HepG2 (cell line): Measurements from ENCODE around the gene CDCA5. TPM values are rescaled to one million over a fixed set of nuclear protein-coding genes. Genes with fewer than 3 reads are reported as not detected.
A peak's percentile ranks its signal among the peaks of the same experiment; 100 is the strongest.

Experiments used
- AGO2 ChIP-seq: fragments of 200-400 bp; formaldehyde crosslinking; optimal IDR thresholded peaks from 2 replicates; pipeline ENCODE3; 2017; ENCODE audit warnings: mild to moderate bottlenecking, low read depth, low read length, moderate library complexity
- AKNA ChIP-seq: sonication (generic); formaldehyde crosslinking; IDR thresholded peaks from 2 replicates; pipeline ENCODE4 v1.4.0; 2020; ENCODE audit warnings: missing genetic modification reagents, borderline replicate concordance
- DNMT1 ChIP-seq: sonication (generic); formaldehyde crosslinking; IDR thresholded peaks from 2 replicates; pipeline ENCODE4 v1.5.1; 2020; ENCODE audit warnings: mild to moderate bottlenecking, missing genetic modification reagents
- GABPA ChIP-seq, 2 experiments: IDR thresholded peaks; 2 replicates each; pipeline ENCODE4 v1.6.1; 2011 to 2016; ENCODE audit warnings: low read depth in 2 of 2, low read length in 1 of 2, missing biosample characterization in 1 of 2, missing genetic modification characterization in 1 of 2
- IRX3 ChIP-seq: sonication (generic); formaldehyde crosslinking; IDR thresholded peaks from 2 replicates; pipeline ENCODE4 v1.8.1; 2023; ENCODE audit warnings: mild to moderate bottlenecking, low read depth, missing genetic modification reagents, borderline replicate concordance
- ISX ChIP-seq: sonication (generic); formaldehyde crosslinking; conservative IDR thresholded peaks from 2 replicates; pipeline ENCODE4 v1.5.0; 2020; ENCODE audit warnings: missing genetic modification reagents
- MIER3 ChIP-seq: IDR thresholded peaks from 2 replicates; pipeline ENCODE4 v1.6.1; 2016; ENCODE audit warnings: missing compliant biosample characterization, borderline replicate concordance
- NFIB ChIP-seq: sonication (generic); formaldehyde crosslinking; IDR thresholded peaks from 2 replicates; pipeline ENCODE4 v1.9.0; 2021; ENCODE audit warnings: missing genetic modification reagents, mild to moderate bottlenecking, borderline replicate concordance
- NPAS2 ChIP-seq: sonication (generic); formaldehyde crosslinking; IDR thresholded peaks from 2 replicates; pipeline ENCODE4 v1.8.0; 2022; ENCODE audit warnings: mild to moderate bottlenecking, missing genetic modification reagents, borderline replicate concordance
- PHF21A ChIP-seq: sonication (generic); formaldehyde crosslinking; IDR thresholded peaks from 2 replicates; pipeline ENCODE4 v1.5.0; 2020; ENCODE audit warnings: mild to moderate bottlenecking, missing genetic modification reagents
- RFX1 ChIP-seq: fragments of 450-650 bp; IDR thresholded peaks from 2 replicates; pipeline ENCODE4 v1.6.1; 2017
- RFXANK ChIP-seq: IDR thresholded peaks from 2 replicates; pipeline ENCODE4 v1.6.1; 2016
- SMAD9 ChIP-seq: sonication (generic); formaldehyde crosslinking; IDR thresholded peaks from 2 replicates; pipeline ENCODE4 v1.5.1; 2020; ENCODE audit warnings: mild to moderate bottlenecking, missing genetic modification reagents
- ZBTB26 ChIP-seq: IDR thresholded peaks from 2 replicates; pipeline ENCODE4 v1.6.1; 2016; ENCODE audit warnings: missing compliant biosample characterization, missing genetic modification reagents, borderline replicate concordance
- ZKSCAN8 ChIP-seq: IDR thresholded peaks from 2 replicates; pipeline ENCODE4 v1.6.1; 2016; ENCODE audit warnings: borderline replicate concordance, missing genetic modification reagents, missing compliant biosample characterization
- ZNF30 ChIP-seq: sonication (generic); formaldehyde crosslinking; IDR thresholded peaks from 2 replicates; pipeline ENCODE4 v1.5.0; 2020; ENCODE audit warnings: mild to moderate bottlenecking, missing genetic modification reagents
- ZNF441 ChIP-seq: sonication (generic); formaldehyde crosslinking; IDR thresholded peaks from 2 replicates; pipeline ENCODE4 v1.7.0; 2021; ENCODE audit warnings: missing genetic modification reagents, borderline replicate concordance
- ZNF446 ChIP-seq: sonication (generic); formaldehyde crosslinking; IDR thresholded peaks from 2 replicates; pipeline ENCODE4 v1.5.0; 2020; ENCODE audit warnings: mild to moderate bottlenecking, missing genetic modification reagents
- ZNF460 ChIP-seq: sonication (generic); formaldehyde crosslinking; IDR thresholded peaks from 2 replicates; pipeline ENCODE4 v1.5.1; 2020; ENCODE audit warnings: missing genetic modification reagents, mild to moderate bottlenecking, borderline replicate concordance
- ZNF558 ChIP-seq: sonication (generic); formaldehyde crosslinking; IDR thresholded peaks from 2 replicates; pipeline ENCODE4 v1.9.0; 2022; ENCODE audit warnings: mild to moderate bottlenecking, missing genetic modification reagents, borderline replicate concordance
- ZNF792 ChIP-seq: IDR thresholded peaks from 2 replicates; pipeline ENCODE4 v1.6.1; 2016
- ZSCAN12 ChIP-seq: sonication (generic); formaldehyde crosslinking; IDR thresholded peaks from 2 replicates; pipeline ENCODE4 v1.9.0; 2021; ENCODE audit warnings: mild to moderate bottlenecking, missing genetic modification reagents
- polyA plus RNA-seq, 8 experiments: library from polyadenylated mRNA; depleted of rRNA in 3 of 8; stranded (reverse) in 7 of 8; unstranded in 1 of 8; fragments of >200 nt; fragmentation: Illumina TruSeq in 4 of 8; extraction: Trizol in 4 of 8; gene quantifications; 2 replicates each; pipeline versions ENCODE4 v1.2.1 to v1.2.3, GENCODE V29; 2011 to 2016; ENCODE audit warnings: low read depth in 4 of 8, missing spikeins in 1 of 8, mixed read lengths in 1 of 8; ENCODE audit not compliant: insufficient read depth in 1 of 8
- total RNA-seq, 5 experiments: library from RNA; depleted of rRNA; stranded (reverse); fragments of >200 nt; fragmentation: Illumina TruSeq; extraction: Trizol; gene quantifications; 2 replicates each; pipeline ENCODE4 v1.2.3, GENCODE V29; 2016; ENCODE audit warnings: low read depth in 1 of 5
- TF ChIP-seq, protein P1 (sequence below): sonication (generic); formaldehyde crosslinking; IDR thresholded peaks from 2 replicates; pipeline ENCODE4 v1.8.0; 2022; ENCODE audit warnings: missing genetic modification reagents, mild to moderate bottlenecking, moderate library complexity, borderline replicate concordance

CDCA5 gene
- total and polyA plus RNA-seq, 2 of the 13 experiments (the other 11 are each of a cell fraction or from before 2014, with no cell fraction given): 13.5 to 50.6 TPM

- TF ChIP-seq ZBTB26 (CRISPR knock-in tag) (no peak), SMAD9 (CRISPR knock-in tag) (no peak; the same call in 1 of the 2 replicates), ZNF558 (CRISPR knock-in tag) (no peak), AKNA (CRISPR knock-in tag) (no peak), AGO2 (peak; percentile 89), IRX3 (no peak), NPAS2 (CRISPR knock-in tag) (no peak), MIER3 (CRISPR knock-in tag) (no peak), ZSCAN12 (no peak), NFIB (no peak), ZKSCAN8 (CRISPR knock-in tag) (0 out of 2 replicates have a peak, but pooled peaks have one; percentile 36), RFX1 (no peak), ZNF30 (no peak), ZNF446 (no peak; the same call in 1 of the 2 replicates), RFXANK (CRISPR knock-in tag) (no peak), ZNF460 (CRISPR knock-in tag) (no peak), ZNF792 (CRISPR knock-in tag) (no peak), DNMT1 (CRISPR knock-in tag) (no peak), PHF21A (CRISPR knock-in tag) (no peak), ISX (CRISPR knock-in tag) (0 out of 2 replicates have a peak, but pooled peaks have one; percentile 36), ZNF441 (no peak), GABPA (IDR thresholded peaks at IDR 0.05; ENCODE audit: low read depth, low read length) (no peak), GABPA (CRISPR knock-in tag; IDR thresholded peaks at IDR 0.05; ENCODE audit: low read depth) (peak; percentile 68)
- TF ChIP-seq, protein P1, sequence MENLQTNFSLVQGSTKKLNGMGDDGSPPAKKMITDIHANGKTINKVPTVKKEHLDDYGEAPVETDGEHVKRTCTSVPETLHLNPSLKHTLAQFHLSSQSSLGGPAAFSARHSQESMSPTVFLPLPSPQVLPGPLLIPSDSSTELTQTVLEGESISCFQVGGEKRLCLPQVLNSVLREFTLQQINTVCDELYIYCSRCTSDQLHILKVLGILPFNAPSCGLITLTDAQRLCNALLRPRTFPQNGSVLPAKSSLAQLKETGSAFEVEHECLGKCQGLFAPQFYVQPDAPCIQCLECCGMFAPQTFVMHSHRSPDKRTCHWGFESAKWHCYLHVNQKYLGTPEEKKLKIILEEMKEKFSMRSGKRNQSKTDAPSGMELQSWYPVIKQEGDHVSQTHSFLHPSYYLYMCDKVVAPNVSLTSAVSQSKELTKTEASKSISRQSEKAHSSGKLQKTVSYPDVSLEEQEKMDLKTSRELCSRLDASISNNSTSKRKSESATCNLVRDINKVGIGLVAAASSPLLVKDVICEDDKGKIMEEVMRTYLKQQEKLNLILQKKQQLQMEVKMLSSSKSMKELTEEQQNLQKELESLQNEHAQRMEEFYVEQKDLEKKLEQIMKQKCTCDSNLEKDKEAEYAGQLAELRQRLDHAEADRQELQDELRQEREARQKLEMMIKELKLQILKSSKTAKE (CRISPR knock-in tag): no peak
Measured at GRCh38 chr11:65112546-65113360, 28.9 kb upstream of the CDCA5 start (continued).
